Measurements from ENCODE around the gene ASB18.

ASB18 gene

GRCh38 chr2:236170590-236171165 is 93.5 kb downstream of the ASB18 start:
- no peaks in the 10 kb centered on the region for H3K9me3 Mint-ChIP-seq
- H3K4me3 Mint-ChIP-seq = no peak overlapping the region
- ATAC-seq = no peak
- no peaks in the 10 kb centered on the region for H3K36me3 Mint-ChIP-seq
- H3K27me3 Mint-ChIP-seq = peaks cover 78% of the 10 kb centered on the region
- no peak overlapping the region for H3K27ac Mint-ChIP-seq
- H3K4me1 Mint-ChIP-seq = peaks cover 8% of the 10 kb centered on the region

GRCh38 chr2:236169741-236170589 is 94.2 kb downstream of the ASB18 start:
- H3K9me3 Mint-ChIP-seq = no peaks in the 10 kb centered on the region

GRCh38 chr2:236169151-236169721 is 95.0 kb downstream of the ASB18 start:
- ATAC-seq = no peak
- H3K4me3 Mint-ChIP-seq = no peak overlapping the region
- no peak overlapping the region for H3K27ac Mint-ChIP-seq
- H3K27me3 Mint-ChIP-seq = peaks cover 76% of the 10 kb centered on the region
- no peaks in the 10 kb centered on the region for H3K36me3 Mint-ChIP-seq
- H3K4me1 Mint-ChIP-seq = peaks cover 8% of the 10 kb centered on the region
- H3K9me3 Mint-ChIP-seq = no peaks in the 10 kb centered on the region

More at GRCh38 chr2:236169741-236170589, 94.2 kb downstream of the ASB18 start:
- Mint-ChIP-seq H3K4me1 (peaks cover 8% of the 10 kb centered on the region), H3K4me3 (no peak overlapping the region), H3K36me3 (no peaks in the 10 kb centered on the region), H3K27me3 (peaks cover 78% of the 10 kb centered on the region), H3K27ac (no peak overlapping the region)
- no peak for ATAC-seq

GRCh38 chr2:236168110-236169080 is 95.8 kb downstream of the ASB18 start, which contains the start of gene GBX2:
Gene GBX2 (minus strand): TSS chr2:236168386. CDS start chr2:236167971, 415 bp downstream.
- Mint-ChIP-seq H3K4me3 (no peak within 1 kb of the TSS), H3K9me3 (no peaks in the 10 kb centered on the region), H3K36me3 (no peaks in the 10 kb centered on the region), H3K27ac (no peak within 1 kb of the TSS), H3K27me3 (peaks cover 68% of the 10 kb centered on the region), H3K4me1 (peaks cover 8% of the 10 kb centered on the region)
- ATAC-seq = no peak

GRCh38 chr2:236167297-236168109 is 96.7 kb downstream of the ASB18 start:
- no peak for ATAC-seq
- H3K9me3 Mint-ChIP-seq = no peaks in the 10 kb centered on the region
- H3K4me1 Mint-ChIP-seq = peaks cover 8% of the 10 kb centered on the region
- H3K27me3 Mint-ChIP-seq = peaks cover 63% of the 10 kb centered on the region
- H3K4me3 Mint-ChIP-seq = no peak overlapping the region
- H3K27ac Mint-ChIP-seq = no peak overlapping the region
- no peaks in the 10 kb centered on the region for H3K36me3 Mint-ChIP-seq

GRCh38 chr2:236166796-236167296 is 97.4 kb downstream of the ASB18 start:
- no peak overlapping the region for H3K4me3 Mint-ChIP-seq
- H3K27ac Mint-ChIP-seq = no peak overlapping the region
- peaks cover 63% of the 10 kb centered on the region for H3K27me3 Mint-ChIP-seq
- no peaks in the 10 kb centered on the region for H3K9me3 Mint-ChIP-seq
- H3K36me3 Mint-ChIP-seq = no peaks in the 10 kb centered on the region
- no peak for ATAC-seq
- peaks cover 8% of the 10 kb centered on the region for H3K4me1 Mint-ChIP-seq

GRCh38 chr2:236165842-236166795 is 98.1 kb downstream of the ASB18 start:
- H3K9me3 Mint-ChIP-seq = no peaks in the 10 kb centered on the region
- H3K4me3 Mint-ChIP-seq = no peak overlapping the region
- no peaks in the 10 kb centered on the region for H3K36me3 Mint-ChIP-seq
- H3K27me3 Mint-ChIP-seq = peaks cover 63% of the 10 kb centered on the region
- ATAC-seq = no peak
- H3K4me1 Mint-ChIP-seq = peaks cover 8% of the 10 kb centered on the region
- H3K27ac Mint-ChIP-seq = no peak overlapping the region

- peaks cover 66% of the 10 kb centered on the region for H3K27me3 Mint-ChIP-seq
- no peaks in the 10 kb centered on the region for H3K9me3 Mint-ChIP-seq
- no peaks in the 10 kb centered on the region for H3K36me3 Mint-ChIP-seq
- H3K4me1 Mint-ChIP-seq = peaks cover 8% of the 10 kb centered on the region
- no peak overlapping the region for H3K4me3 Mint-ChIP-seq
- ATAC-seq = no peak
- no peak overlapping the region for H3K27ac Mint-ChIP-seq
These were observed 99.0 kb downstream of the ASB18 start for GRCh38 chr2:236164925-236165841.

GRCh38 chr2:236164201-236164924 is 99.8 kb downstream of the ASB18 start:
- Mint-ChIP-seq H3K9me3 (no peaks in the 10 kb centered on the region), H3K27me3 (peaks cover 66% of the 10 kb centered on the region), H3K4me3 (no peak overlapping the region), H3K36me3 (no peaks in the 10 kb centered on the region), H3K4me1 (peaks cover 8% of the 10 kb centered on the region), H3K27ac (no peak overlapping the region)
- no peak for ATAC-seq

GRCh38 chr2:236163471-236164200 is 100.6 kb downstream of the ASB18 start:
- no peak overlapping the region for H3K27ac Mint-ChIP-seq
- no peak for ATAC-seq
- H3K9me3 Mint-ChIP-seq = no peaks in the 10 kb centered on the region
- H3K4me3 Mint-ChIP-seq = no peak overlapping the region
- no peaks in the 10 kb centered on the region for H3K36me3 Mint-ChIP-seq
- peaks cover 69% of the 10 kb centered on the region for H3K27me3 Mint-ChIP-seq
- peaks cover 12% of the 10 kb centered on the region for H3K4me1 Mint-ChIP-seq

- H3K27me3 Mint-ChIP-seq = peaks cover 76% of the 10 kb centered on the region
These were observed 101.2 kb downstream of the ASB18 start for GRCh38 chr2:236162882-236163470.

More at GRCh38 chr2:236162882-236163470, 101.2 kb downstream of the ASB18 start:
- Mint-ChIP-seq H3K4me1 (peaks cover 12% of the 10 kb centered on the region), H3K4me3 (no peak overlapping the region), H3K36me3 (no peaks in the 10 kb centered on the region), H3K9me3 (no peaks in the 10 kb centered on the region), H3K27ac (no peak overlapping the region)
- no peak for ATAC-seq
